HCT116 (cell line): ENCODE measurements around the gene DDRGK1. TPM values are rescaled to one million over a fixed set of nuclear protein-coding genes. Genes with fewer than 3 reads are reported as not detected.
A peak's percentile ranks its signal among the peaks of the same experiment; 100 is the strongest.

Source experiments
- ATAC-seq: fragments of 200-7000 bp; cut with Tn5 transposase; 2 replicates; pipeline ENCODE4 v1.9.1; 2020; ENCODE audit warnings: mild to moderate bottlenecking, moderate library complexity
- BruUV-seq: library from RNA; stranded (reverse); fragments of 400-500 nt; replicated peaks from 2 replicates; lab custom pipeline; 2021; lab: Mats Ljungman, UMichigan
- CTCF ChIA-PET: fragments of 300-600 bp; sonication (Branson Sonifier 250); formaldehyde crosslinking; loops from one replicate; lab custom pipeline; 2021; ENCODE audit warnings: antibody characterized with exemption; lab: Charles Lee
- POLR2A ChIA-PET: fragments of 300-600, 350-600 bp; sonication (Branson Sonifier 250); formaldehyde crosslinking; loops from one replicate; lab custom pipeline; 2021; ENCODE audit warnings: antibody characterized with exemption; lab: Charles Lee
- RAD21 ChIA-PET, 2 experiments: fragments of 300-600 bp; sonication (Branson Sonifier 250); formaldehyde crosslinking; loops; one replicate each; lab custom pipeline; 2023; ENCODE audit warnings: low total read pairs in 2 of 2; ENCODE audit not compliant: uncharacterized antibody in 2 of 2, unreplicated experiment in 2 of 2, low non-redundant PET in 1 of 2; lab: Charles Lee
- DNase-seq: peaks from one replicate; pipeline ENCODE4 v3.0.0-alpha.2; 2010; ENCODE audit warnings: low read depth, low spot score
- H2AFZ ChIP-seq: fragments of 200-600 bp; shearing (Covaris generic), sonication (generic); 2 replicates; pipeline ENCODE4 v1.6.1; 2017; ENCODE audit warnings: low read depth, mixed run types, mixed read lengths, antibody characterized with exemption, low read length; ENCODE audit not compliant: poor library complexity, severe bottlenecking
- H3K27ac ChIP-seq: 2 replicates; pipeline ENCODE4 v1.5.1; 2012; ENCODE audit warnings: low read depth, low read length
- H3K27me3 ChIP-seq: fragments of 200-600 bp; sonication (generic); 2 replicates; pipeline ENCODE4 v1.6.1; 2016; ENCODE audit warnings: mixed run types, low read length, mixed read lengths; ENCODE audit not compliant: insufficient read depth
- H3K36me3 ChIP-seq, 2 experiments: fragments of 200-500 bp in 1 of 2; fragments of 200-600 bp in 1 of 2; sonication (Bioruptor generic) in 1 of 2; sonication (generic) in 1 of 2; 2 replicates each; pipeline versions ENCODE4 v1.5.1 to v1.6.1; 2014 to 2016; ENCODE audit warnings: low read length in 2 of 2, inconsistent platforms in 1 of 2, mixed read lengths in 1 of 2, mixed run types in 1 of 2; ENCODE audit not compliant: insufficient read depth in 2 of 2, control insufficient read depth in 1 of 2
- H3K4me1 ChIP-seq, 2 experiments: fragments of 200-600 bp in 1 of 2; sonication (generic) in 1 of 2; 2 replicates each; pipeline versions ENCODE4 v1.5.1 to v1.6.1; 2012 to 2017; ENCODE audit warnings: low read length in 2 of 2, inconsistent platforms in 1 of 2, mild to moderate bottlenecking in 1 of 2, mixed read lengths in 1 of 2, mixed run types in 1 of 2, moderate library complexity in 1 of 2; ENCODE audit not compliant: insufficient read depth in 2 of 2, control insufficient read depth in 1 of 2
- H3K4me2 ChIP-seq: fragments of 200-600 bp; sonication (generic); 2 replicates; pipeline ENCODE4 v1.6.1; 2017; ENCODE audit warnings: mixed run types, low read length, mixed read lengths
- H3K4me3 ChIP-seq, 2 experiments: fragments of 200-600 bp in 1 of 2; sonication (generic) in 1 of 2; replicated peaks in 1 of 2; 2 replicates each; pipeline ENCODE4 v1.5.1; 2011 to 2016; ENCODE audit warnings: low read length in 2 of 2, control low read depth in 1 of 2, low read depth in 1 of 2, mild to moderate bottlenecking in 1 of 2, mixed read lengths in 1 of 2, mixed run types in 1 of 2
- H3K79me2 ChIP-seq: fragments of 200-600 bp; sonication (generic); 2 replicates; pipeline ENCODE4 v1.6.1; 2017; ENCODE audit warnings: mild to moderate bottlenecking, mixed run types, low read length, moderate library complexity, mixed read lengths; ENCODE audit not compliant: insufficient read depth
- H3K9ac ChIP-seq: fragments of 200-600 bp; sonication (generic); 2 replicates; pipeline ENCODE4 v1.6.1; 2016; ENCODE audit warnings: low read length, mixed read lengths
- H3K9me2 ChIP-seq: fragments of 200-600 bp; sonication (generic), shearing (Covaris generic); 2 replicates; pipeline ENCODE4 v1.6.1; 2017; ENCODE audit warnings: mixed run types, mild to moderate bottlenecking, moderate library complexity; ENCODE audit not compliant: insufficient read depth
- H3K9me3 ChIP-seq, 2 experiments: fragments of 200-500 bp in 1 of 2; fragments of 200-600 bp in 1 of 2; sonication (Bioruptor generic) in 1 of 2; sonication (generic) in 1 of 2; 2 replicates each; pipeline ENCODE4 v1.6.1; 2014 to 2017; ENCODE audit warnings: low read length in 2 of 2, mixed read lengths in 2 of 2, inconsistent platforms in 1 of 2, low read depth in 1 of 2, mild to moderate bottlenecking in 1 of 2, mixed run types in 1 of 2, moderate library complexity in 1 of 2; ENCODE audit not compliant: control insufficient read depth in 1 of 2, insufficient read depth in 1 of 2
- H4K20me1 ChIP-seq: fragments of 200-600 bp; sonication (generic), shearing (Covaris generic); 2 replicates; pipeline ENCODE4 v1.6.1; 2017; ENCODE audit warnings: mixed run types, mild to moderate bottlenecking, moderate library complexity; ENCODE audit not compliant: insufficient read depth
- EGR1 ChIP-seq: IDR thresholded peaks from 2 replicates; pipeline ENCODE4 v1.6.1; 2012; ENCODE audit warnings: low read depth
- EZH2 ChIP-seq: fragments of 200-600 bp; sonication (generic); IDR thresholded peaks from 2 replicates; pipeline ENCODE4 v1.6.1; 2017; ENCODE audit warnings: antibody characterized with exemption, mixed run types
- FOSL1 ChIP-seq: IDR thresholded peaks from 2 replicates; pipeline ENCODE4 v1.6.1; 2012; ENCODE audit warnings: low read depth
- POLR2AphosphoS5 ChIP-seq: IDR thresholded peaks from 2 replicates; pipeline ENCODE4 v1.6.1; 2011; ENCODE audit warnings: mild to moderate bottlenecking, low read depth, low read length, moderate library complexity
- RAD21 ChIP-seq: IDR thresholded peaks from 2 replicates; pipeline ENCODE4 v1.6.1; 2012; ENCODE audit warnings: low read depth, mild to moderate bottlenecking
- ZNF274 ChIP-seq: fragments of 200-500 bp; sonication (Bioruptor generic); IDR thresholded peaks from 2 replicates; pipeline ENCODE4 v1.6.1; 2014; ENCODE audit warnings: mild to moderate bottlenecking, low read depth, low read length, inconsistent platforms
- intact Hi-C: fragments of 100-400 bp; cut with micrococcal nuclease; formaldehyde crosslinking; loops from 2 replicates; pipeline ENCODE4 v1.10.0; 2022
- total RNA-seq: library from RNA; stranded (reverse); gene quantifications from one replicate; pipeline ENCODE4 v1.2.1, GENCODE V29; 2021; ENCODE audit not compliant: unreplicated experiment

The DDRGK1 gene
- total RNA-seq, 1 experiment from 2014 or later, result 45.8 TPM

GRCh38 chr20:3173610-3174441 is 30.7 kb downstream of the DDRGK1 start (continued):
- TF ChIP-seq EGR1 (peak; percentile 46; the same call in 1 of the 2 replicates), ZNF274 (no peak), RAD21 (no peak), FOSL1 (no peak)

GRCh38 chr20:3172933-3173609 is 31.4 kb downstream of the DDRGK1 start, which contains the start of gene LZTS3:
Gene LZTS3, minus strand, starts transcription at chr20:3173549. Its CDS starts 6,386 bp downstream, at chr20:3167163.
- TF ChIP-seq EZH2, result no peak
- TF ChIP-seq POLR2AphosphoS5, result peak; percentile 50; the same call in 1 of the 2 replicates
- H4K20me1 ChIP-seq, result no peaks in the 10 kb centered on the region
- H3K79me2 ChIP-seq, result no peaks in the 10 kb centered on the region
- intact Hi-C loops, result no loop called here
- H3K27ac ChIP-seq, result peak within 1 kb of the TSS; percentile 64
- H3K36me3 ChIP-seq, result no peaks in the 10 kb centered on the region
- H3K9ac ChIP-seq, result peak within 1 kb of the TSS; percentile 72
- H3K4me3 ChIP-seq, result peak within 1 kb of the TSS; percentile 76 to 89
- no peaks in the 10 kb centered on the region for H3K9me2 ChIP-seq
- H3K4me2 ChIP-seq, result peak within 1 kb of the TSS; percentile 100
- ChIA-PET CTCF (no interaction called here), POLR2A (no interaction called here), RAD21 (interaction anchor here in 1 of 2 experiments (1.6 kb wide), 1 partner anchor 13 kb away, joined by 3 read pairs; the partner anchor contains the start of genes FASTKD5 and UBOX5)
- ATAC-seq, result peak; percentile 60
- no TSS peak for BruUV-seq
- no peaks in the 10 kb centered on the region for H3K9me3 ChIP-seq
- no peaks in the 10 kb centered on the region for H3K27me3 ChIP-seq
- peaks cover 7 to 24% of the 10 kb centered on the region in 2 experiments; a peak in 3 of 4 replicates for H3K4me1 ChIP-seq
- peak within 1 kb of the TSS; percentile 94 for H2AFZ ChIP-seq
- DNase-seq, result no peak
